LNCaP clone FGC (cell line): ENCODE measurements around the gene MANSC1.

Source experiments
- DNase-seq: peaks from one replicate; pipeline ENCODE4 v3.0.0-alpha.2; 2011; ENCODE audit warnings: low read depth
- H3K4me3 ChIP-seq: 2 replicates; pipeline ENCODE4 v1.5.1; 2011; ENCODE audit warnings: mild to moderate bottlenecking, low read depth, low read length, control low read depth
- CTCF ChIP-seq: IDR thresholded peaks from 2 replicates; pipeline ENCODE4 v1.5.1; 2012; ENCODE audit warnings: mild to moderate bottlenecking; ENCODE audit not compliant: control insufficient read depth, insufficient read depth; ENCODE audit errors: extremely low read depth

MANSC1 gene

DNA sequence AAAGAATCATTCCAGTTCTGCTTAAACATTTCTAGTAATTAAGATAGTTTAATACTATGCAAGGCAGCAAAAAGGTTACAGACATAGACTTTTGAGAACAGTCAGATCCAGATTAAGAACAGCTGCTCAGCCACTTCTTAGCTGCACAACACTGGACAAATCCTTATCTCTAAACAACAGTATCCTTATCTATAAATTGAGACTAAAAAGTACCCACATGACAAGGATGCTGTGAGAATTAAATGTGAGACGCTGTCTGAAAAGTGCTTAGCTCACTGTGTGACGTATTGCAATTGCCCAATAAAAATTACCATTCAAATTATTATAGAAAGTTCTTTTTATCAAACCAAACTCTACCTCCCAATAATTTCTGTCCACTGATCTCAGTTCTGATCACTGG lies 42.4 kb upstream of the MANSC1 start:
- no peak for DNase-seq
- no peak for TF ChIP-seq CTCF
- H3K4me3 ChIP-seq, result no peak overlapping the region

GRCh38 chr12:12387501-12387900 lies 37.5 kb upstream of the MANSC1 start:
- TF ChIP-seq CTCF, result no peak
- no peak for DNase-seq
- H3K4me3 ChIP-seq, result no peak overlapping the region

DNA sequence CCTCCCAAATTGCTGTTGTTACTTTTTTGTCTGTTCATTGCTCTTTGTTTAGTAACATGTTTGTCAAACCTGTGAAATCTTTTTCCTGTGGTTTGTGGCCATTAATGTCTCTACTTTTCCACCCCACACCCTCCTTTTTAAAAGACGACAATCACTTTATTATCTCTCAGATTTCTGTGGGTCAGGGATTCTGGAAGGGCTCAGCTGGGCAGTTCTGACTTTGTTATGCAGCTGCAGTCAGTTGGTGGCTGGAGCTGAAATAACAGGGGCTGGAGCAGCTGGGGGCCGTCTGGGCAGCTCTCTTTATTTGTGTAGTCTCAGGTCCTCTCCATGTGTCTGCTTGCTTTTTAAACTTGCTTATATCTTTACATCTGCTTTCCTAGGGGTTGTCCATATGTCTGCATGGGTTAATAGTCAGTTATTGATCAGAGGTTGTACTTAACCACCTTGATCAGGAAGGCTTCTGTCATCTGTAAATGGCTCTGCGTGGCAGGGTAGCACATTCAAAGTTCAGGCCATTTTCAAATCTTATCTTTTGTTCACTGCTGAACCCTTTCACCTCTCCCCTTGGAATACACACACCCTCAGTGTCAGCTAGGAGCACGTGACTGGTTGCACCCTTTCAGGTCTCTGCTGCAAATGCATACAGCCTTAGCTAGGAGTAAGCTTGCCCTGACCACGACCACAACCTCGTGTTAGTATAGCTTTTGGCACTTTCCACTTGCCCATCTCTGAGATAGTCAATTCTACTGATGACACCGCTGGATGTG lies 34.7 kb upstream of the MANSC1 start:
- no peak overlapping the region for H3K4me3 ChIP-seq
- DNase-seq, result no peak

GRCh38 chr12:12381982-12382381 lies 31.9 kb upstream of the MANSC1 start:
- no peak overlapping the region for H3K4me3 ChIP-seq
- no peak for DNase-seq
- TF ChIP-seq CTCF, result no peak

More for the DNA sequence above, 34.7 kb upstream of the MANSC1 start:
- no peak for TF ChIP-seq CTCF

DNA sequence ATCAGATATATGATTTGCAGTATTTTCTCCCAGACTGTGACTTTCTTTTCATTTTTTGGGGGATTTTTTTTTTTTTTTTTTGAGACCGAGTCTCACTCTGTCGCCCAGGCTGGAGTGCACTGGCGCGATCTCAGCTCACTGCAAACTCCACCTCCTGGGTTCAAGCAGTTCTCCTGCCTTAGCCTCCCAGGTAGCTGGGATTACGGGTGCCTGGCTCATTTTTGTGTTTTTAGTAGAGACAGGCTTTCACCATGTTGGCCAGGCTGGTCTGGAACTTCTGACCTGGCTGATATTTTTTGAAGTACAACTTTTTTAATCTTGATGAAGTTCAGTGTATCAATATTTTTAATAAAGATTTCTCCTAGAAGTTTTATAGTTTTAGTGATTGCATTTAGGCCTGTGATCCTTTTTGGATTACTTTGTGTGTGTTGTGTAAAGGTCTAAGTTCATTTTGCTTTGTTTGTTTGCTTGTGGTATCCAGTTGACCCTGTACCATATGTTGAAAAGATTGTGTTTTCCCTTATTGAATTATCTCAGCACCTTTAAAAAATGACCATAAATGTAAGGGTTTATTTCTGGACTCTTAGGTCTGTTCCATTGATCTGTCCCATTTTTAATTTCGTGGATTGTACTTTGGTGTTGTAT lies 31.0 kb upstream of the MANSC1 start:
- no peak for TF ChIP-seq CTCF
- DNase-seq, result no peak

GRCh38 chr12:12379831-12380730 lies 30.0 kb upstream of the MANSC1 start:
- no peak overlapping the region for H3K4me3 ChIP-seq
- DNase-seq, result no peak
- TF ChIP-seq CTCF, result no peak

More for the DNA sequence above, 31.0 kb upstream of the MANSC1 start:
- H3K4me3 ChIP-seq, result no peak overlapping the region
